Epithelial cell of proximal tubule (primary cell): ENCODE measurements around the gene ASTN2. TPM values are rescaled to one million over a fixed set of nuclear protein-coding genes. Genes with fewer than 3 reads are reported as not detected.

Experiments used
- DNase-seq: peaks from one replicate; pipeline ENCODE4 v3.0.0-alpha.2; 2011; ENCODE audit warnings: low read depth
- H3K4me3 ChIP-seq: 2 replicates; pipeline ENCODE4 v1.5.1; 2011; ENCODE audit warnings: low read depth, mild to moderate bottlenecking, low read length
- CTCF ChIP-seq: conservative IDR thresholded peaks from 2 replicates; pipeline ENCODE4 v1.5.1; 2012; ENCODE audit warnings: low read depth, mild to moderate bottlenecking, low read length
- total RNA-seq: library from RNA; depleted of rRNA; stranded (reverse); fragments of >200 nt; gene quantifications from 2 replicates; pipeline ENCODE4 v1.2.3, GENCODE V29; 2015

ASTN2 gene
- total RNA-seq, 1 donor from 2014 or later: 4.4 TPM

- H3K4me3 ChIP-seq: no peak overlapping the region
- TF ChIP-seq CTCF: no peak
- DNase-seq: no peak
These were observed 1010.6 kb downstream of the ASTN2 start for GRCh38 chr9:116404228-116404627.

- no peak overlapping the region for H3K4me3 ChIP-seq
- no peak for DNase-seq
- TF ChIP-seq CTCF: no peak
These were observed 1011.7 kb downstream of the ASTN2 start for GRCh38 chr9:116403171-116403570.

- DNase-seq: no peak
- no peak for TF ChIP-seq CTCF
These were observed 1019.2 kb downstream of the ASTN2 start for GRCh38 chr9:116395699-116396037.

GRCh38 chr9:116394894-116395698 is 1019.8 kb downstream of the ASTN2 start:
- TF ChIP-seq CTCF: no peak
- no peak for DNase-seq
- H3K4me3 ChIP-seq: no peak overlapping the region

More at GRCh38 chr9:116395699-116396037, 1019.2 kb downstream of the ASTN2 start:
- H3K4me3 ChIP-seq: no peak overlapping the region

GRCh38 chr9:116394070-116394469 is 1020.8 kb downstream of the ASTN2 start:
- DNase-seq: no peak
- no peak for TF ChIP-seq CTCF
- no peak overlapping the region for H3K4me3 ChIP-seq

- DNase-seq: no peak
- TF ChIP-seq CTCF: no peak
- no peak overlapping the region for H3K4me3 ChIP-seq
These were observed 1021.7 kb downstream of the ASTN2 start for GRCh38 chr9:116393198-116393597.
